HG03108 (cell line): ENCODE data around the gene MORC1.

ENCODE experiments used
- ATAC-seq: cut with Tn5 transposase; IDR thresholded peaks from one replicate; pipeline ENCODE4 v1.9.1; 2021; ENCODE audit warnings: moderate library complexity; ENCODE audit not compliant: unreplicated experiment

MORC1 gene

GRCh38 chr3:109028753-109029152 lies 89.2 kb downstream of the MORC1 start:
- no peak for ATAC-seq

GRCh38 chr3:109026821-109027220 lies 91.1 kb downstream of the MORC1 start:
- ATAC-seq, result no peak

GRCh38 chr3:109025896-109026295 lies 92.0 kb downstream of the MORC1 start:
- ATAC-seq, result no peak

GRCh38 chr3:109023656-109024254 lies 94.2 kb downstream of the MORC1 start:
- ATAC-seq, result peak; percentile 63

- no peak for ATAC-seq
These were observed 94.8 kb downstream of the MORC1 start for GRCh38 chr3:109023167-109023566.

GRCh38 chr3:109021556-109021955 lies 96.4 kb downstream of the MORC1 start:
- no peak for ATAC-seq

GRCh38 chr3:109018828-109019227 lies 99.1 kb downstream of the MORC1 start:
- ATAC-seq, result no peak

- no peak for ATAC-seq
These were observed 112.5 kb downstream of the MORC1 start for GRCh38 chr3:109005443-109005842.

GRCh38 chr3:108998436-108998835 lies 119.5 kb downstream of the MORC1 start:
- no peak for ATAC-seq

- no peak for ATAC-seq
These were observed 132.1 kb downstream of the MORC1 start for GRCh38 chr3:108985844-108986243.

- no peak for ATAC-seq
These were observed 134.9 kb downstream of the MORC1 start for GRCh38 chr3:108983051-108983450.

GRCh38 chr3:108976058-108976457 lies 141.9 kb downstream of the MORC1 start:
- ATAC-seq, result no peak

GRCh38 chr3:108973019-108973418 lies 144.9 kb downstream of the MORC1 start:
- no peak for ATAC-seq

- ATAC-seq, result no peak
These were observed 145.5 kb downstream of the MORC1 start for GRCh38 chr3:108972482-108972881.

- no peak for ATAC-seq
These were observed 147.4 kb downstream of the MORC1 start for GRCh38 chr3:108970561-108970960.

- ATAC-seq, result no peak
These were observed 151.2 kb downstream of the MORC1 start for GRCh38 chr3:108966773-108967172.

GRCh38 chr3:108959017-108959416 lies 158.9 kb downstream of the MORC1 start:
- ATAC-seq, result no peak

- ATAC-seq, result no peak
These were observed 164.2 kb downstream of the MORC1 start, which contains the start of gene GUCA1C for GRCh38 chr3:108953700-108954099. GUCA1C (minus strand) TSS chr3:108953879; CDS start chr3:108953762, 117 bp downstream.

GRCh38 chr3:108953210-108953609 lies 164.7 kb downstream of the MORC1 start:
- no peak for ATAC-seq

- no peak for ATAC-seq
These were observed 166.0 kb downstream of the MORC1 start for GRCh38 chr3:108951820-108952501.

GRCh38 chr3:108947855-108948254 lies 170.1 kb downstream of the MORC1 start:
- no peak for ATAC-seq
